ENCODE measurements around the gene PRF1.
"Not testable (repeated sequence)": the region's sequence is repeated elsewhere in the genome, so short reads cannot be mapped to it uniquely, and the experiment has no call there.

The PRF1 gene

GRCh38 chr10:70592746-70593512 is 9.6 kb downstream of the PRF1 start:
- no peak for DNase-seq

GRCh38 chr10:70592186-70592735 is 10.3 kb downstream of the PRF1 start:
- DNase-seq, result no peak

- DNase-seq, result no peak
Observed at GRCh38 chr10:70590655-70591416, 11.7 kb downstream of the PRF1 start.

- DNase-seq, result no peak
Observed at GRCh38 chr10:70589762-70590654, 12.5 kb downstream of the PRF1 start.

GRCh38 chr10:70588859-70589570 is 13.5 kb downstream of the PRF1 start:
- no peak for DNase-seq

- no peak for DNase-seq
Observed at GRCh38 chr10:70588255-70588654, 14.3 kb downstream of the PRF1 start.

GRCh38 chr10:70587045-70587658 is 15.4 kb downstream of the PRF1 start:
- DNase-seq, result no peak

GRCh38 chr10:70586348-70586930 is 16.1 kb downstream of the PRF1 start:
- no peak for DNase-seq

GRCh38 chr10:70585578-70586169 is 16.9 kb downstream of the PRF1 start:
- DNase-seq, result no peak

GRCh38 chr10:70584909-70585544 is 17.5 kb downstream of the PRF1 start:
- DNase-seq, result no peak

- no peak for DNase-seq
Observed at GRCh38 chr10:70584366-70584765, 18.2 kb downstream of the PRF1 start.

- no peak for DNase-seq
Observed at GRCh38 chr10:70583669-70584037, 18.9 kb downstream of the PRF1 start.

- DNase-seq, result no peak
Observed at GRCh38 chr10:70582793-70583668, 19.5 kb downstream of the PRF1 start.

GRCh38 chr10:70581176-70581575 is 21.4 kb downstream of the PRF1 start:
- not testable (repeated sequence) for DNase-seq

GRCh38 chr10:70579234-70580002 is 23.1 kb downstream of the PRF1 start:
- no peak for DNase-seq

GRCh38 chr10:70578371-70578947 is 24.1 kb downstream of the PRF1 start:
- DNase-seq, result peak; percentile 41 to 68

- no peak for DNase-seq
Observed at GRCh38 chr10:70576803-70577517, 25.6 kb downstream of the PRF1 start.
